NCI-H1048 (cell line): ENCODE results near the gene GTF3C4.
"Not testable (repeated sequence)": the region's sequence is repeated elsewhere in the genome, so short reads cannot be mapped to it uniquely, and the experiment has no call there.

Experiments
- DNase-seq: peaks from one replicate; lab custom pipeline; 2025; lab: John Stamatoyannopoulos, UW

Gene GTF3C4

DNA sequence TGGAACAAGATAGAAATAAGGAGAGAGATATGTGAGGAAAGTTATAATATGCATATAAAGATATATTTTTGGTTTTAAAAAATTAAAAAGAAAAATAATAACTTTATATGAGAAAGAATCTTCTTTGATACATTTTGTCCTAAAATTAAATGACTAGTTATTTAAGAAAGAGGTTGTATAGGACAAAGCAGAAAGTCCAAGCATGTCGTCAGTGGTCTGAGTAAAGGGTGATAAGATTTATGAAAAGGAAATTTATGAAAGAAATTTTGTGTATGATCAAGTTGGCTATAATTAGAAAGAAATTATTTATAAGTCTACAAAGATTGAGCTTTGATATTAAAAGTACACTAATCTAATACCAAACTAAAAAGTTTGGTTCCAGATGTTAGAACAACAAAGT is 32.0 kb downstream of the GTF3C4 start:
- no peak for DNase-seq

DNA sequence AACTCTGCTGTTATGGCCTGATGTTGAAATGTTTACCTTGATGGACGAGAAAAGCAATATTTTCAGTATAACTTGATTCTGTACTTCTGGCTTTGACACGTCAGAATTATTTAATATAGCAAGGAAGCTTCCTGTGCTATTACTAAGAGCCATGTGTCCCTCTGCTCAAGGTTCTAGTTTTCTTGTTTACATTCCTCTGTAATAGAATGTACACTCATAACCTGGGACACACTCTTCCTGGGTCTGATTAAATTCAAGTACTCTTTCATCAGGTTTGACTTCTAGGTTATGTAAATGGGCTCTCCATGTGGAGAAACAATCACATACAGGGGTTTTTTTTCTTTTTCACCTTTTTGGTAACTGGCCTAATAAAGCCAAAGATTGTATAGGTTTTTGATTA is 33.1 kb downstream of the GTF3C4 start:
- no peak for DNase-seq

DNA sequence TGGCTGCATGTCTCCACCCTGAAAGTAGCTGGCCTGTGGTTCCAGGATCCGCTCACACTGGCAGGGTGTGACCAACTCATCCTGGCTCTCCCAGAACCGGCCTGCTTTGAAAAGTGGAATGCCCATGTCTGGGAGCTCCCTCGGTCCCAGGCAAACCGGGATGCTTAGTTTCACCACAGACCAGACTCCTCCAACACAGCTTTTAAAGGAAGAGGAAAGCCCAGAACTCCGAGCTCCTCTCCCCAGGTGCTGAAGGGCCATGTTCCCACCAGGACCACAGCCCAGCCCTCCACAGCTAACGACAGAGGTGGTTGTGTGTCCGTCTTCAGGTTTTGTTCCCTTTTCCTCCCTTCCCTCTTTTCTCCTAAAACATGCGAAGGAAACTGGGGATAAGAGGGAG is 38.0 kb downstream of the GTF3C4 start:
- no peak for DNase-seq

DNA sequence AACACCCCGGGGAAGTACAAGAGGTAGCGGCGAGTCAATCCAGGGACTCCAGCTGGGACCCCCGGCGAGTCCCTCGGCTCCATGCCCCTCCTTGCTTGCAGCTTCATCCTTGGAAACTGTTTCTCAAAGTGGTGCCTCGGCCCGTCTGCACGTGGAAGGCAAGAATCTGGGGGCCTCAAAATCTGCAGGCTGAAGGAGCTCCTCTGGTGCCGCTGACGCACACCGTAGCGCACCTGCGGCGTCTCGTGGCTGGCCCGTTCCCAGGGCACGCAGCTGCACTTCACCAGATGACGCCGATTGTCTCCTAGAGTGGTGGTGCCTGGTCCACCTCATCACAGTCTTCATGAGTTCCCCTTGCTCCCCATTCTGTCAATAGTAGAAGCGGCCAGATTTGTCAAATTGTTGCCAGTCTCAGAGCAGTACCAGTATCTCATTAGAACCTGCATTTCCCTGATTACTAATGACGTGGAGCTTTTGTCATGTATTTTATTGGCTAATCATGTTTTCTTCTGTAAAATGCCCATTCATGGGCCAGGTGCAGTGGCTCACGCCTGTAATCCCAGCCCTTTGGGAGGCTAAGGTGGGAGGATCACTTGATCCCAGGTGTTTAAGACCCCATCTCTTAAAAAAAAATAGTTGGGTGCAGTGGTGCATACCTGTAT is 38.6 kb downstream of the GTF3C4 start:
- no peak for DNase-seq

DNA sequence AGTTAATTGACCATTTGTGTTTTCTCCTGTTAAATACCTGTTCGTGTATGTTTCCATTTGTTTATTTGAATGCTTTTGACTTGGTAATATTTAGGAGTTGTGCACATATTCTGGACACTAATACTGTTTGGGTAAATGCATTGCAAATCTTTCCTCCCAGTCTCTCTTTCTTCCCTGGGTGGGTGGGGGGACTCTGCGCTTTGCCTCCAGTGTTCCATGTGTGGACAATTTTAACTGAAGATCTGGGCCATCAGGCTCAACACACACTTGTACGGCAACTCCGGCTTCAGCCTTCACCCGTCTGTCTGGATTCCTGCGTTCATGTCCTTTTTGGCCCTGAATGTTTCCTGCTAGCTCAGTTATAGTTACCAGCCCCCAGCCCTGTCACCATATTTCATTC is 40.1 kb downstream of the GTF3C4 start:
- no peak for DNase-seq

DNA sequence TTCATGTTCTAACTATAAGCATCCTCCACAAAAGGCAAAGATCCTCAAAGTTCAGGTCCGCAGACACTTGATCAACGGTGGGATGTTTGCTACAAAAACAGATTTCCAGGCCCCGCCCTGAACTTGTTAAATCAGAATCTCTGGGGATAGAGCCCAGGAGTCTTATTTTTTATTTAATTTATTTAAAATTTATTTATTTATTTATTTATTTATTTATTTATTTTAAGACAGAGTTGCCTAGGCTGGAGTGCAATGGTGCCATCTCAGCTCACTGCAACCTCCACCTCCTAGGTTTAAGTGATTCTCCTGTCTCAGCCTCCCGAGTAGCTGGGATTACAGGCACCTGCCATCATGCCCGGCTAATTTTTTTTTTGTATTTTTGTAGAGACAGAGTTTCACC is 40.9 kb downstream of the GTF3C4 start:
- DNase-seq, result not testable (repeated sequence)

DNA sequence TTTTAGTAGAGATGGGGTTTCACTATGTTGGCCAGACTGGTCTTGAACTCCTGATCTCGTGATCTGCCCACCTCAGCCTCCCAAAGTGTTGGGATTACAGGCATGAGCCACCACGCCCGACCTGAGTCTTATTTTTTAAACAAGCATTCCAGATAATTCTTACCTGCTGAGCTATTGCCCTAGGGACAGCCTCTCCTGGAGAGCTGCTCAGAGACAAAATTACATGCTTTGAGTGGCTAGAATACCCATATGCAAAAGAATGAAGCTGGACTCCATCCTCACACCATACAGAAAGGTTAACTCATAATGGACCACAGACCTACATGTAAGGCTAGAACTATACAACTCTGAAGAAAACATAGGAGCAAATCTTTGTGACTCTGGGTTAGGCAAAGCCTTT is 41.6 kb downstream of the GTF3C4 start:
- no peak for DNase-seq

DNA sequence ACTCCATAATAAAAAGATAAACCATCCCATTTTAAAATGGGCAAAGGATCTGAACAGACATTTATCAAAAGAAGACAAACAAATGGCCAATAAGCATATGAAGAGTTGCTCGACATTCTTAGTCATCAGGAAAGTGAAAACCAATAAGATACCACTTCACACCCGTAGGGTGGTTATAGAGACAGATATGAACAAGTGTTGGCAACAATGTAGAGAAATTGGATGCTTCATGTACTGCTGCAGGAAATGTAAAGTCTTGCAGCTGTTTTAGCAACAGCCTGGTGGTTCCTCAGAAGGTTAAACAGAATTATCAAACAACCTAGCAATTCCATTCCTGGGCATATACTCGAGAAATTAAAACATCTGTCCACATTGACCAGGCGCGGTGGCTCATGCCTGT is 42.5 kb downstream of the GTF3C4 start:
- no peak for DNase-seq

DNA sequence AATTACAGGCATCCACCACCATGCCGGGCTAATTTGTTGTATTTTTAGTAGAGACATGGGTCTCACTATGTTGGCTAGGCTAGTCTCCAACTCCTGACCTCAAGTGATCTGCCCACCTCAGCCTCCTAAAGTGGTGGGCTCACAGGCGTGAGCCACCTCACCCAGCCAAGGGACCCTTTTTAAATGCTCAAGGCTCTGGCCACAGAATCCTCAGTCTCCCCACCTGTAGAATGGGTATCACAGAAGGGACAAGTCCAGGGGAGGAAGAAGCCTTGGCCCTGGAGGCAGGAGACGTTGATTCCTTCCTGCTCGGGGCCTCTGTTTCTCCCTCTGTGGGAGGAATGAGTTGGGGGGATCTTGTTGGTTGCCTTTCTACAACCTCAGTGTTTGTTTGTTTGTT is 45.7 kb downstream of the GTF3C4 start:
- no peak for DNase-seq

DNA sequence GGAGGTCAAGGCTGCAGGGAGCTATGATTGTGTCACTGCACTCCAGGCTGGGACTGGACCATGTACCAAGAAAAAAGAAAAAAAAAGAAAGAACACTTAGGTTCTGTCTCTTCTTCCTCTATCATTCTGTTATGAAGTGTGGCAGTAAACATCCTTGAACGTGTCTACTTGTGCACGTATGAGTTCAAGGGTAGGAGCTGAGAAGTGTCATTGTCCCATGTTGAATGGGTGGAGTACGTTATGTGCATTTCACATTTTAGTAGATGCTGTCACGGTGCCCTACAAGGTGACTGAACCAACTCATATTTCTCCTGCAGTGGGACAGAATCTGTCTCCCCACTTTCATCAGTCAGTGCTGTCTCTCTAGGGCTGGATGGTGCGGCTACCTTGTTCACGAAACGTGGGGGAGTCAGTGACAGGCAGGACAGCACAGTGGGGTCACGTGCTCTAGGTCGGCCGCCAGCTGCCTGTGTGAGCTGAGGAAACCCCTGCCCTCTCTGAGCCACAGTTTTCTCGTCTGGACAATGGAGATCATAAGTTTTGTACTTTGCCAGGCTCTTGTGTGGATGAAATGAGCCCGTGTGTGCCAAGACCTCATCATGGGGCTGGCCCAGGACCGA is 47.2 kb downstream of the GTF3C4 start:
- no peak for DNase-seq

DNA sequence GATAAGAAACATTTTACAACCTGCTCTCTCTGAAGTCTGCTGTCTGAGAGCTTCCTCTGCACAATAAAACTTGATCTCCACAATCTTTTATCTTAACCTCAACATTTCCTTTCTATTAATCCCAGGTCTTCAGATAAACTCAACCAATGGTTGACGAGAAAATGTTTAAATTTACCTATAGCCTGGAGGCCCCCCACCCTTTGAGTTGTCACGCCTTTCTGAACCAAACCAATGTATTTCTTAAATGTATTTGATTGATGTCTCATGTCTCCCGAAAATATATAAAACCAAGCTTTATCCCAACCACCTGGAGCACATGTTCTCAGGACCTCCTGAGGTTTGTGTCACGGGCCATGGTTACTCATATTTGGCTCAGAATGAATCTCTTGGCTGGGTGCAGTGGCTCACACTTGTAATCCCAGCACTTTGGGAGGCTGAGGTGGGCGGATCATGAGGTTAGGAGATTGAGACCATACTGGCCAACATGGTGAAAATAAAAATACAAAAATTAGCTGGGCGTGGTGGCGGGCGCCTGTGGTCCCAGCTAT is 48.2 kb downstream of the GTF3C4 start:
- not testable (repeated sequence) for DNase-seq

DNA sequence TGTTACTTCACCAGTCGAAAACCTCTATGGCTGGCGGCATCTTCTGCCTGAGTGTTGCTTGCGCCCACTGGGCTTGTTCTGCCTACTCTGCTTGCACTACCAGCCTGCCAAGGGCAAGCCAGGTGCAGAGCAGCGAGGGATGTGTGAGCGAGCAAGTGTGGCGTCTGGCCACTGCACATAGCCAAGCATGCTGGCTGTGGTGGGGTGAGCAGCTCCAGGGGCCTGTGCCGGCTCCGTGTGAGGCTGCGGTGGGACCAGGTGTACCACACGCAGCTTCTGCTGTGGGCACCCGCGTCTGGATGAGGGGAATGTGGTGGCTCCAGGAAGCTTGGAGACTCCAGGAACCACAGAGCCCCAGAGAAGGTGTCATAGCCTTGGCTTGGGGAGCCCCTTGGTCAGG is 51.4 kb downstream of the GTF3C4 start:
- no peak for DNase-seq

DNA sequence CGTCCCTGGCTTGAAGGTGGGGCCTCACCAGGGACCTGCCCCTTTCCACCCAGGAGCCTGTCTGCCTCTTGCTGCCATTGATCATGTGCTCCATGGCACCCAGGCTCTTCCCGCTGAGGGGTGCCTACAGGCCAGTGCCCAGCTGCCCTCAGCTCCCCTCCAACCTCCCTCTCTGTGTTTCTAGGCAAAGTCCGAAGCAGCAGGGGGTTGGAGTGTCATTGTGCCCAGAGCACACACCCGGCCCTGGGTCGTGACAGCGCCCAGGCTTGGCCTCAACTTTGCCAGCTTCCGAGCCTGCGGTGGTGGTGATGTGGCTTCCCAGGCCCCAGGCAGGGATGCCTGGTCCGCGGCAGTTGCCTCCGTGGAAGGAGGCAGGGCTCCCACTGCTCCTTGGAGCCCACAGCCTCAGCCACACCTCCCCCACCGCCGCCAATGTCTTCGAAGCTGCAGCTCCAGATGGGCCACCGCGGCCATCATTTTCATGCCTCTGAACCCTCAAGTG is 52.4 kb downstream of the GTF3C4 start:
- no peak for DNase-seq

DNA sequence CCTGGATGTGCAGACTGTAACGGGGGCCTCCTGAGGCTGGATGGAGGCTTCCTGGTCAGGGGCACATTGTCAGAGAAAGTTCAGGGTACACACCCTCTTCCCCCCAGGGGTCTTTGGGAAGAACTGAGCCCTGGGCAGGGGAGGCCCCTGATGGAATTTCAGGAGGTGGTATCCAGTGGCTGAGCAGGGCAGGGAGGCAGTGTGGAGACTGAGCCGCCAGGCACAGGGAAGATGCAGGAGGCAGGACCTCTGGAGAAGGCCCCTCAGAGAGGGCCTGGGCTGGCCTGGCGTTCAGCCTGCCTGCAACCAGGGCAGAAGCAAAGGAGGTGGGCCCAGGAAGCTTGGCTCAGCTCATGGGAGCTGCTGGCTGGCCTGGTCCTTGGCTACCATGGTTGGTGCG is 53.5 kb downstream of the GTF3C4 start:
- no peak for DNase-seq

DNA sequence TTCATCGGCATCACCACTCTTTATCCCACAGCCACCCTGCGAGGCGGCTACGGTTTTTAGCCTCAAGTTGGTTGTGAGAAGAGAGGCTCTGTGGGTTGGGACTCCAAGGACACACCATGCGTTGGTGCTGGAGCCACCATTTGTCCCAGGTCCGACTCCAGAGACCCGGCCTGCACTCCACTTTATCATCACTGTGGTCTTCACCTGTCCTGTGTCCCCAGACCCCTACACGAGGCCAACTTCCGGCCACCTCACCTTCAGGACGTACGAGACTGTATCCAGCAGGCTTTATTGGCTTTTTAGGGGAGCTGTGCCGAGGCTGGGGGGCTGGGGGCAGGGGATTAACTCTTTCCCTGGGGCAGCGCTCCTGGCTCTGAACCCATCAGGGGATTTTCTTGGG is 55.0 kb downstream of the GTF3C4 start:
- no peak for DNase-seq

DNA sequence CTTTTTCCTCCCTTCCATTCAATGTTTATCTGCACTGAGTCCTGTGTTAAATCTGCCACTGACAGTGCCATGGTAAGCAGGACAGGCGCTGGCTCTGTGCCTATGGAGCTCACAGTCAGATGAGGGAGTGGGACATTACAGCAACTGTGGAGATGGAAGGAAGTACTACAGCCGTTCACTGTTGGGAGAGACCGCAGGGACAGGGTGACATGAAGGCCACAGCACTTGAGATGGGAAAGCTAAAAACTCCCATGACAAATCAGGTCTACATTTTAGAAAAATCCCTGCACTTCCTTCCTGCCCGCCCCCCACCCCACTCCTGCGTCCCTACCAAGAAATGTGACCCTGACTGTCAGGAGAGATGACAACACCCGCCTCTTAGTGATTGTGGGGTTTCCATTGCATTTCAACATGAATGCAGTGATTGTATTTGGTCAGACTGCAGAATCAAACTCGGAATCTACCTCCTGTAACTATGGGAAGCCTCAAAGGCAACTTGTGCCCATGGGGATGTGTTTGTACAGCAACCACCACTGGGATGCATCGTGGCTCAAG is 56.4 kb downstream of the GTF3C4 start:
- no peak for DNase-seq

DNA sequence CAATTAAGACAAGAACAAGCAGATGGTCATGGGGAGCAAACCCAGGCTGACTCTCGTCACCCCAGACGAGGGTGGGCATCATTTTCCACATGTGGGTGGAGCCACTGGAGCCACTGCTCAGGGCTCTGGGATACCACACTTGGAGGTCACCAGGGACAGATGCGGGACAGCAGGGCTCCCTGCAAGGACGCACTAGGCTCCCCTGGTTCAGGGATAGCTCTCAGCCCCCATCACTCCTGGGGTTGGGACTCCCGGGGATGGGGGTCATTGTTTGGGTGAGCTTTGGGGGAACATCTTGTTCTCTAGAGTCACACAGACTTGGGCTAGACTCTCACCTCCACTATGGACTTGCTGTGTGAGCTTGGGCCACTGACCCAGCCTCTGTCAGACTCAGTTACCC is 57.8 kb downstream of the GTF3C4 start:
- no peak for DNase-seq

DNA sequence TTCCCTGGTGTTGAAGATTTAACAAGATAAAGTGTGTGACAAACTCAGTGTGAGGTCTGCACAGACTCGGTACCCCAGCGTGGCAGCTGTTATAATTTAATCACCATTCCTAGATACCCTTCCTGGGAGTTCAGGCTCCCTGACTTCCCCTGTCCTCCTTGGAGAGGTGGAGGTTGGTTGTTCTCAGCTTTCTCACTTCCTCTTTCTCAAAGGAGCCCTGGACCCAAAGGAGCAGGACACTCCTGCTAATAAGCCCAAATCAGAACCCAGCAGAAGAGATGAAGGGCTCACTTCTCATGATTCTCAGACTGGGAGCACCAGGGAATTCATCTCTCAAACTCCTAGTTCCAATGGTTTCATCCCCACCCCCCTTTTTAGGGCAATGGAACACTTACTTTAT is 58.2 kb downstream of the GTF3C4 start:
- DNase-seq, result no peak

DNA sequence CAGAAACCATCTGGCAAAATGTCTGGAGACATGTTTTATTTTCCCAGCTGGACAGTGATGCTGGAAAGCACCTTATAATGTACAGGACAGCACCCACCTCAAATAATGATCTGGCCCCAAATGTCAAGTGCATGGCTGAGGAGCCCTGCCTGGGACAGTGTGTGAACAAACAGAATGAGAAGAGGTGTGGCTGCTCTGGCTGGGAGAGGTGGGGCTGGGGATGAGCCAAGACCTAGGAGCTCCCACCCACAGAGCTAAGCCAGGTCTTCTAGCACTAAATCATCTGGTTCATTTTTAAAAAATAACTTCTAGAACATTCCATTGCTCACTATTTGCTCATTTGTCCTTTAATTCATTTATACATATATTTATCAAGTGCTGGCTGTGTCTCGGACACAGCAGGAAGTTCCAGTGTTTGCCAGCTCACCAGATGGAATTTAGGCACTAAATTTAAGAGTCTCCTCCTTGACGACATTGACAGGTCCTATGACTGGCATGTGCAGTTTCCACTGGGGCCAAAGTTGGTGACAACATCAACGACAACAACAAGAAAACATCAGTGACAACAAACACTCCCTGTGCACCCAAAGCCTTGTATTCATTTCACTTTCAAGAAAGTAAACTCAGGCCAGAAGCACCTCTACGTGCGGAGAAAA is 59.1 kb downstream of the GTF3C4 start:
- DNase-seq, result no peak

DNA sequence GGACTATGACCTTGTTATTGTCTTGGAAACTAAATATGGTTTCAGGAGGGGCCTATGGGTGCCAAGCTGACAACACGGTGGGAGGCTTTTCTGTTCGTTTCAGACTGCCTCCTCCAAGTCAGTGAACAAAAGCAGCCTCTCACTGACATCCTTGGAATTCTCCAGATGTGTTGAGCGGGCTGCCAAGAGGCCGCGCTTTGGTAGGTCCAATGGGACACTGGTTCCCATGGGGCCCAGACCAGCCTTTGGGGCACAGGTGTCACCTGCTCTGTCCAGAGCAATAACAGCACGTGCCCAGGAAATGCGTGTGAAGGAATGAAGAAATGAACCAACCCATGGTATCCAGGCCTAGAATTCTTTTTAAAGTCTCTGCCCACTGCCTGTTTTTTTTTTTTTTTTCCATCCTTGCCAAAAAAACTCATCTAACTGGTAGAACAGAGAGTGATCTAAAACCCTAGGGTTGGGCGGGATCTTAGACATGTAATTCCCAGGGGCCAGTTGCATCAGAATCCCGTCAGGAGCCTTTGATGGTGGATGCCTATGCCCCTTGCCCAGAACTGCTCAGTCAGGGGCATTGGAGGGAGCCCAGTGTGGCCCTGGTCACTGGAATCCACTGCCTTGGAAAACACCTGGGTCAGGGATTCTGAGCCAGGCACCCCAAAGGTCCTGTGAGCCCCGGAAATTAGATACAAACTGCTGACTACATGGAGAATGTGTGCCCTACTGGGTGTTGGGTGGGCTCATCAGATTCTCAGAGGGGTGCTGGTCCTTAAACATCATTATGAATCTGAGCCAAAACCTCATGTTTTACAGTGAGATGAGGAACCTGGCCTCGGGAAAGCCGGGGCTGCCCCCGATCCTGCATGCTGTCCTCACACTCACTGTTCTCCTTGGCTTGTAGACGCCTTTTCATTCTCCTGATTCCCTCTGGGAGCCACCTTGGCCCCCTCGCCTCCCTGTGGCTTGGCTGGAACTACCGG is 60.1 kb downstream of the GTF3C4 start:
- no peak for DNase-seq

DNA sequence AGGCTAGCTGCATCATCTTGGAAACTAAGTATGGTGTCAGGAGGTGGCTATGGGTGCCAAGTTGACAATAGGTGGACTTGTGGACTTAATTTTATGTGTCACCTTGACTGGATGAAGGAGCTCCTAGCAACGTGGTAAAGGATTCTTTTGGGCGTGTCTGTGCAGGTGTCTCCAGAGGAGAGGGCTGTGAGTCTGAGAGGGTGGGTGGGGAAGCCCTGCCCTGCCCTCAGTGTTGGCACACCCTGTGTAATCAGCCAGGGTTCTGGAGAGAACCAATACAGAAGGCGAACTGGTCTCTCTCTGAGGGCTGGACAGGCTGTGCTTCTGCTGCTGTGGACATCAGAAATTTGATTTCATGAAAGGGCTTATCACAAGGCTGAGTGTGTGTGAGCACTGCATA is 61.0 kb downstream of the GTF3C4 start:
- no peak for DNase-seq
